B cell (primary cell): ENCODE measurements around the gene LTO1. TPM values are rescaled to one million over a fixed set of nuclear protein-coding genes. Genes with fewer than 3 reads are reported as not detected.
"Not testable (repeated sequence)": the region's sequence is repeated elsewhere in the genome, so short reads cannot be mapped to it uniquely, and the experiment has no call there.

Experiments used
- ATAC-seq: fragments of 200-7000 bp; cut with Tn5 transposase; one replicate; pipeline ENCODE4 v1.10.0; 2021; ENCODE audit warnings: low read depth, mild to moderate bottlenecking, moderate number of reproducible peaks, moderate library complexity
- CTCF ChIA-PET: fragments of 350-600 bp; sonication (Branson Sonifier 250); formaldehyde crosslinking; loops from one replicate; lab custom pipeline; 2021; ENCODE audit warnings: antibody characterized with exemption, inconsistent platforms; lab: Charles Lee
- POLR2A ChIA-PET: fragments of 350-600 bp; sonication (Branson Sonifier 250); formaldehyde crosslinking; loops from one replicate; lab custom pipeline; 2021; ENCODE audit warnings: antibody characterized with exemption; lab: Charles Lee
- DNase-seq: peaks from one replicate; pipeline ENCODE4 v3.0.0; 2013
- H2AFZ ChIP-seq: 2 replicates; pipeline ENCODE4 v1.6.1; 2012; ENCODE audit warnings: mild to moderate bottlenecking, low read depth, low read length; ENCODE audit not compliant: insufficient read depth, poor library complexity, severe bottlenecking
- H3K27ac ChIP-seq, 2 donors: 1 replicate in 1 of 2; 2 replicates in 1 of 2; pipeline ENCODE4 v1.5.1; 2012 to 2013; ENCODE audit warnings: low read length in 2 of 2, mild to moderate bottlenecking in 2 of 2, moderate library complexity in 1 of 2
- H3K27me3 ChIP-seq, 4 experiments: fragments of 200-600 bp in 1 of 4; sonication (generic) in 1 of 4; replicated peaks in 1 of 4; 1 replicate in 2 of 4; 2 replicates in 2 of 4; pipeline versions ENCODE4 v1.6.1 to v1.7.0; 2013 to 2016; ENCODE audit warnings: low read length in 3 of 4, mild to moderate bottlenecking in 2 of 4, mixed read lengths in 1 of 4, moderate library complexity in 1 of 4; ENCODE audit not compliant: insufficient read depth in 4 of 4, control insufficient read depth in 3 of 4; ENCODE audit errors: control extremely low read depth in 1 of 4
- H3K36me3 ChIP-seq, 2 experiments: replicated peaks in 1 of 2; 1 replicate in 1 of 2; 2 replicates in 1 of 2; pipeline versions ENCODE4 v1.6.1 to v1.7.1; 2013; ENCODE audit warnings: low read length in 1 of 2; ENCODE audit not compliant: insufficient read depth in 2 of 2, control insufficient read depth in 1 of 2; ENCODE audit errors: control extremely low read depth in 1 of 2, extremely low read depth in 1 of 2
- H3K4me1 ChIP-seq, 2 donors: fragments of 200-600 bp in 1 of 2; sonication (generic) in 1 of 2; 1 replicate in 1 of 2; 2 replicates in 1 of 2; pipeline versions ENCODE4 v1.5.1 to v1.6.1; 2013 to 2017; ENCODE audit warnings: low read length in 2 of 2; ENCODE audit not compliant: control insufficient read depth in 2 of 2, insufficient read depth in 2 of 2
- H3K4me2 ChIP-seq: replicated peaks from 2 replicates; pipeline ENCODE3; 2012; ENCODE audit warnings: mild to moderate bottlenecking, low read depth, low read length; ENCODE audit not compliant: poor library complexity, severe bottlenecking
- H3K4me3 ChIP-seq, 5 experiments: fragments of 200-600 bp in 1 of 5; sonication (generic) in 1 of 5; 1 replicate in 3 of 5; 2 replicates in 2 of 5; pipeline versions ENCODE4 v1.5.1 to v1.7.0; 2011 to 2016; ENCODE audit warnings: low read length in 4 of 5, mild to moderate bottlenecking in 4 of 5, low read depth in 2 of 5, control low read depth in 1 of 5, moderate library complexity in 1 of 5; ENCODE audit not compliant: insufficient read depth in 1 of 5; ENCODE audit errors: control extremely low read depth in 1 of 5, extremely low read depth in 1 of 5
- H3K79me2 ChIP-seq: fragments of 200-600 bp; sonication (generic); one replicate; pipeline ENCODE4 v1.6.0; 2016; ENCODE audit warnings: low read length; ENCODE audit not compliant: control insufficient read depth, insufficient read depth
- H3K9ac ChIP-seq: fragments of 200-600 bp; sonication (generic); 2 replicates; pipeline ENCODE4 v1.6.1; 2017; ENCODE audit warnings: mild to moderate bottlenecking, low read length, moderate library complexity
- H3K9me3 ChIP-seq, 3 donors: one replicate each; pipeline versions ENCODE4 v1.6.1 to v1.7.1; 2013; ENCODE audit warnings: low read length in 2 of 3; ENCODE audit not compliant: control insufficient read depth in 2 of 3, insufficient read depth in 1 of 3; ENCODE audit errors: control extremely low read depth in 1 of 3
- H4K20me1 ChIP-seq: 2 replicates; pipeline ENCODE4 v1.6.0; 2012; ENCODE audit warnings: mild to moderate bottlenecking, low read length; ENCODE audit not compliant: insufficient read depth, control insufficient read depth, poor library complexity, severe bottlenecking
- H3K27ac Mint-ChIP-seq: one replicate; pipeline ENCODE4 v1.8.0; 2021; ENCODE audit warnings: mixed read lengths
- H3K27me3 Mint-ChIP-seq: one replicate; pipeline ENCODE4 v1.8.0; 2021; ENCODE audit warnings: mixed read lengths
- H3K4me1 Mint-ChIP-seq: one replicate; pipeline ENCODE4 v1.8.0; 2021; ENCODE audit warnings: mixed read lengths
- H3K4me3 Mint-ChIP-seq: one replicate; pipeline ENCODE4 v1.8.0; 2021; ENCODE audit warnings: mixed read lengths
- H3K9me3 Mint-ChIP-seq: one replicate; pipeline ENCODE4 v1.8.0; 2022; ENCODE audit warnings: mixed read lengths; ENCODE audit not compliant: insufficient read depth
- CTCF ChIP-seq: fragments of 200-600 bp; IDR thresholded peaks from one replicate; pipeline ENCODE4 v1.8.0; 2022; ENCODE audit warnings: antibody characterized with exemption, mild to moderate bottlenecking
- EZH2 ChIP-seq: IDR thresholded peaks from 2 replicates; pipeline ENCODE4 v1.6.1; 2012; ENCODE audit warnings: borderline replicate concordance, low read depth, mild to moderate bottlenecking, moderate library complexity, low read length; ENCODE audit not compliant: insufficient read depth, poor library complexity, severe bottlenecking
- WGBS: methylation state at CpG from one replicate; pipeline ENCODE4 v1.1.5; 2013; ENCODE audit warnings: missing lambda C conversion rate; ENCODE audit not compliant: insufficient coverage; 5-methylcytosine and 5-hydroxymethylcytosine counted together
- intact Hi-C: fragments of 100-400 bp; cut with micrococcal nuclease; formaldehyde crosslinking; loops from one replicate; pipeline ENCODE4 v1.10.0; 2022
- polyA plus RNA-seq: library from polyadenylated mRNA; depleted of rRNA; stranded (reverse); fragments of >200 nt; gene quantifications from 2 replicates; pipeline ENCODE4 v1.2.3, GENCODE V29; 2012
- total RNA-seq, 2 donors: library from RNA; stranded (reverse); fragments of 120-200 nt in 1 of 2; gene quantifications; 1 replicate in 1 of 2; 2 replicates in 1 of 2; pipeline versions ENCODE4 v1.2.3 to v1.2.4, GENCODE V29; 2013 to 2022

The LTO1 gene
- total and polyA plus RNA-seq, 2 donors (not counting 1 experiment from before 2014, with no cell fraction given): 44.4 to 68.8 TPM

- no peak overlapping the region for H3K4me3 Mint-ChIP-seq
- intact Hi-C loops: no loop called here
- H3K27me3 Mint-ChIP-seq: peaks cover 44% of the 10 kb centered on the region
- ATAC-seq (no peak), DNase-seq (no peak)
- no peak overlapping the region for H3K27ac Mint-ChIP-seq
- 91% methylated on average over 7 of the region's 8 CpGs for WGBS
- ChIA-PET POLR2A (no interaction called here), CTCF (no interaction called here)
- H3K9ac ChIP-seq: no peak overlapping the region
- no peak overlapping the region for H2AFZ ChIP-seq
- TF ChIP-seq CTCF: no peak
- no peak for TF ChIP-seq EZH2
- no peaks in the 10 kb centered on the region for H4K20me1 ChIP-seq
- H3K27ac ChIP-seq: no peak overlapping the region
- H3K4me1 ChIP-seq: peaks cover 11 to 16% of the 10 kb centered on the region in 2 donors
- H3K9me3 Mint-ChIP-seq: peaks cover under 1% of the 10 kb centered on the region
- H3K79me2 ChIP-seq: no peaks in the 10 kb centered on the region
- peaks cover 7% of the 10 kb centered on the region for H3K4me1 Mint-ChIP-seq
- no peak overlapping the region for H3K4me2 ChIP-seq
- H3K27me3 ChIP-seq: peaks cover 0 to 49% (median 23%) of the 10 kb centered on the region in 4 experiments
- no peak overlapping the region for H3K4me3 ChIP-seq
- no peaks in the 10 kb centered on the region for H3K9me3 ChIP-seq
- no peaks in the 10 kb centered on the region for H3K36me3 ChIP-seq
Measured at GRCh38 chr11:69697469-69697843, 22.3 kb upstream of the LTO1 start.

- H4K20me1 ChIP-seq: no peaks in the 10 kb centered on the region
- no peak overlapping the region for H3K4me3 ChIP-seq
- peaks cover 9 to 12% of the 10 kb centered on the region in 2 donors for H3K4me1 ChIP-seq
- no peak overlapping the region for H3K4me2 ChIP-seq
- H3K9me3 Mint-ChIP-seq: peaks cover 4% of the 10 kb centered on the region
- WGBS: 77% methylated on average over 13 of the region's 15 CpGs
- H3K4me3 Mint-ChIP-seq: no peak overlapping the region
- H3K27ac Mint-ChIP-seq: no peak overlapping the region
- CTCF ChIA-PET: no interaction called here
- TF ChIP-seq EZH2 (no peak), CTCF (no peak)
- intact Hi-C loops: no loop called here
- no peak overlapping the region for H3K27ac ChIP-seq
- H3K27me3 Mint-ChIP-seq: peaks cover 49% of the 10 kb centered on the region
- H3K36me3 ChIP-seq: no peaks in the 10 kb centered on the region
- no peak overlapping the region for H3K9ac ChIP-seq
- peaks cover 7% of the 10 kb centered on the region for H3K4me1 Mint-ChIP-seq
- DNase-seq: no peak
- no peak overlapping the region for H2AFZ ChIP-seq
- no peak for ATAC-seq
- peaks cover 0 to 48% (median 24%) of the 10 kb centered on the region in 4 experiments for H3K27me3 ChIP-seq
- H3K79me2 ChIP-seq: no peaks in the 10 kb centered on the region
- H3K9me3 ChIP-seq: no peaks in the 10 kb centered on the region
- POLR2A ChIA-PET: no interaction called here
Measured at GRCh38 chr11:69696749-69697468, 21.8 kb upstream of the LTO1 start.

- CTCF ChIA-PET, H3K4me1 Mint-ChIP-seq, H3K36me3 ChIP-seq, H3K79me2 ChIP-seq, POLR2A ChIA-PET, H4K20me1 ChIP-seq, H3K9ac ChIP-seq, H3K9me3 Mint-ChIP-seq, intact Hi-C loops, H3K27ac Mint-ChIP-seq, DNase-seq, H3K4me3 Mint-ChIP-seq, H3K9me3 ChIP-seq, H3K4me2 ChIP-seq, H3K27ac ChIP-seq, ATAC-seq, H2AFZ ChIP-seq, H3K4me3 ChIP-seq: not testable (repeated sequence)
- H3K27me3 ChIP-seq: peaks cover 0 to 44% (median 22%) of the 10 kb centered on the region in 4 experiments
- peaks cover 51% of the 10 kb centered on the region for H3K27me3 Mint-ChIP-seq
- WGBS: 50% methylated on average over 1 of the region's 6 CpGs
- H3K4me1 ChIP-seq: peaks cover 9 to 12% of the 10 kb centered on the region in 2 donors
Measured at GRCh38 chr11:69695995-69696394, 20.8 kb upstream of the LTO1 start.
